ENCODE results near the gene OR13C8.

The OR13C8 gene

GRCh38 chr9:104617418-104617817 is 48.5 kb downstream of the OR13C8 start:
- no peak for DNase-seq

GRCh38 chr9:104618104-104618503 is 49.1 kb downstream of the OR13C8 start, which contains the start of gene OR13C9:
Gene OR13C9 (minus strand): TSS chr9:104618204. CDS start chr9:104618204, 0 bp downstream.
- DNase-seq = no peak

All from SW 1271 (cell line).